ENCODE results near the gene GNPTAB. TPM values are rescaled to one million over a fixed set of nuclear protein-coding genes. Genes with fewer than 3 reads are reported as not detected.

GNPTAB gene
- total RNA-seq, 1 donor from 2014 or later = 43.7 TPM

DNA sequence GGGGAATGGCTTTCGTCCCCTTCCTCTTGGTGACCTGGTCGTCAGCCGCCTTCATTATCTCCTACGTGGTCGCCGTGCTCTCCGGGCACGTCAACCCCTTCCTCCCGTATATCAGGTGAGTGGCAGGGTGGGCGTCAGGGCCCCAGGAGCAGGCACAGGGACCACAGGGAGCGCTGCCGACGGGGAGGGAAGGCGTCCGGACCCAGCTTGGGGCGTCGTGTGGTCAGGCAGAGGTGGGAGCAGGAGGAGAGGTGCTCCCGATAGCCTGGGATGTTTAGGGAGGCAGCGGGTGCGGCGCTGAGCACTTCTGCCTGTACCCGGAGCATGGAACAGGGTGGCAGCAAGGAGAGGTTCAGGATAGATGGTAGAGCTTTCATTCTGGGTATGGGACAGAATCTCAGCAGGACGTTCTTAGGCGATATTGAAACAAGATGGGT is 47.1 kb upstream of the GNPTAB start:
- no peak for FAIRE-seq

DNA sequence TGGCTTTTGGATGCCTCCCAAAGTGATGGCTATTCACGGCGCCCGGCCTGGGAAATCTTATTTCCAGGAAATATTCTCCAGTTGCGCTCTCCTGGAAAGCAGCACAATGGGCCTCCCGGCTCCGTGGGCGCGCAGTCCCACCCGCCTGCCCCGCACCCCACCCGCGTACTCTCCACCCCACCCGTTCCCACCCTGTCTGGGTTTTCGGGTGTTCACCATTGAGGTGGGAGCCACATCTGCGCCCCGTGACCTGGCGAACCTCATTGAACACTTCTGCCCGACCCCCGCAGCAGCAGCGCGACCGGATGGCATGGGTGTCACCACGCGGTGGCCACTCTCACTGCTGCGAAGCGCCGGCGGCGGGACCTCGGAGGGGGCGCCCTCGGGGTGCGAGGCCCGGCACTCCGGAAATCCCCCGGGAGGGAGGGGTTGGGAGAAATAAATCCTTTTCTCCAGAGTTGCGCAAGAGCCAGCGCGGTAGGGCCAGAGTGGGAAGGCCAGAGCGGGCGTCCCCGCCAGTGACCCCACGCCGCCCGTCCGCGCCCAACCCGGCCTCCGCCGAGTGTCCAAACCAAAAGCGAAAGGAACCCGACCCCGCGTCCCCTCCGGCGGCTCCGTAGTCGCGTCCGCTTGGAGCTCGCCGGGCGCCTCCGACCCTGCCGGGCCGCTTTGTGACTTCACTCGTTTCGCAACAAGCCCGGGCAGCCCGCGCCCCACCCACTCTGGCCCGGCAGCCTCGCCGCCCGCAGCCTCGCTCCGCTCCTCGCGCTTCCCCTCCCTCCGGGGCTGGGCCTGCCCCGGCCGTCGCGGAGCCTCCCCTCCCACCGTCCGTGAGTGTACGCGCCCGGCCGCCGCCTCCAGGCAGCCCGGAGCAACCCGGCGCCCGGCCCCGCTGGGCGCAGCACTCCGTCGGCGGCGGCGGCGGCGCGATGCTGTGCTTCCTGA is 46.4 kb upstream of the GNPTAB start, which contains the start of gene DRAM1:
Gene DRAM1 (plus strand): TSS at position 720 of the 945 bp plus-strand sequence. CDS start 210 bp downstream, at position 930.
- H3K9ac ChIP-seq (ENCODE audit: low read length) = peak within 1 kb of the TSS; percentile 91
- no peaks in the 10 kb centered on the region for H4K20me1 ChIP-seq (ENCODE audit: insufficient read depth, low read length)
- peak; percentile 78 for DNase-seq (ENCODE audit: low read depth)
- Mint-ChIP-seq H3K4me3 (ENCODE audit: unreplicated experiment) (peak within 1 kb of the TSS; percentile 90), H3K27ac (ENCODE audit: unreplicated experiment) (peak within 1 kb of the TSS; percentile 80), H3K9me3 (ENCODE audit: unreplicated experiment) (no peaks in the 10 kb centered on the region), H3K4me1 (ENCODE audit: low read depth, unreplicated experiment) (no peaks in the 10 kb centered on the region), H3K36me3 (ENCODE audit: low read depth, unreplicated experiment) (peaks cover 5% of the 10 kb centered on the region), H3K27me3 (ENCODE audit: low read depth, unreplicated experiment) (no peaks in the 10 kb centered on the region)
- peak within 1 kb of the TSS; percentile 71 for H3K4me3 ChIP-seq (ENCODE audit: insufficient read depth, low read depth, low read length)
- H3K79me2 ChIP-seq (ENCODE audit: insufficient read depth, low read length) = peaks cover 21% of the 10 kb centered on the region
- H3K36me3 ChIP-seq (ENCODE audit: insufficient read depth, low read length) = no peaks in the 10 kb centered on the region
- peak within 1 kb of the TSS; percentile 97 for H2AFZ ChIP-seq (ENCODE audit: low read depth, low read length)
- H3K4me1 ChIP-seq (ENCODE audit: insufficient read depth, low read length) = peaks cover 5% of the 10 kb centered on the region
- FAIRE-seq = no peak
- TF ChIP-seq, protein P1, sequence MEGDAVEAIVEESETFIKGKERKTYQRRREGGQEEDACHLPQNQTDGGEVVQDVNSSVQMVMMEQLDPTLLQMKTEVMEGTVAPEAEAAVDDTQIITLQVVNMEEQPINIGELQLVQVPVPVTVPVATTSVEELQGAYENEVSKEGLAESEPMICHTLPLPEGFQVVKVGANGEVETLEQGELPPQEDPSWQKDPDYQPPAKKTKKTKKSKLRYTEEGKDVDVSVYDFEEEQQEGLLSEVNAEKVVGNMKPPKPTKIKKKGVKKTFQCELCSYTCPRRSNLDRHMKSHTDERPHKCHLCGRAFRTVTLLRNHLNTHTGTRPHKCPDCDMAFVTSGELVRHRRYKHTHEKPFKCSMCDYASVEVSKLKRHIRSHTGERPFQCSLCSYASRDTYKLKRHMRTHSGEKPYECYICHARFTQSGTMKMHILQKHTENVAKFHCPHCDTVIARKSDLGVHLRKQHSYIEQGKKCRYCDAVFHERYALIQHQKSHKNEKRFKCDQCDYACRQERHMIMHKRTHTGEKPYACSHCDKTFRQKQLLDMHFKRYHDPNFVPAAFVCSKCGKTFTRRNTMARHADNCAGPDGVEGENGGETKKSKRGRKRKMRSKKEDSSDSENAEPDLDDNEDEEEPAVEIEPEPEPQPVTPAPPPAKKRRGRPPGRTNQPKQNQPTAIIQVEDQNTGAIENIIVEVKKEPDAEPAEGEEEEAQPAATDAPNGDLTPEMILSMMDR (IDR thresholded peaks at IDR 0.05; ENCODE audit: insufficient read depth, low read depth, low read length) = no peak
- no peak for TF ChIP-seq EZH2 (IDR thresholded peaks at IDR 0.05; ENCODE audit: insufficient read depth, low read length)
- H3K27ac ChIP-seq (ENCODE audit: low read depth, low read length) = peak within 1 kb of the TSS; percentile 88
- no peaks in the 10 kb centered on the region for H3K9me3 ChIP-seq (ENCODE audit: insufficient read depth, low read depth, low read length)
- peak within 1 kb of the TSS; percentile 91 for H3K4me2 ChIP-seq (ENCODE audit: low read length)
- H3K27me3 ChIP-seq (ENCODE audit: insufficient read depth, low read length) = no peaks in the 10 kb centered on the region

More for the DNA sequence above, 47.1 kb upstream of the GNPTAB start:
- peak overlapping the region; percentile 91 for H3K9ac ChIP-seq (ENCODE audit: low read length)
- no peaks in the 10 kb centered on the region for H3K27me3 ChIP-seq (ENCODE audit: insufficient read depth, low read length)
- H3K27ac ChIP-seq (ENCODE audit: low read depth, low read length) = peak overlapping the region; percentile 88
- peaks cover 21% of the 10 kb centered on the region for H3K79me2 ChIP-seq (ENCODE audit: insufficient read depth, low read length)
- Mint-ChIP-seq H3K4me1 (ENCODE audit: low read depth, unreplicated experiment) (no peaks in the 10 kb centered on the region), H3K36me3 (ENCODE audit: low read depth, unreplicated experiment) (peaks cover 5% of the 10 kb centered on the region), H3K4me3 (ENCODE audit: unreplicated experiment) (peak overlapping the region; percentile 90), H3K9me3 (ENCODE audit: unreplicated experiment) (no peaks in the 10 kb centered on the region), H3K27me3 (ENCODE audit: low read depth, unreplicated experiment) (no peaks in the 10 kb centered on the region), H3K27ac (ENCODE audit: unreplicated experiment) (peak overlapping the region; percentile 64)
- H2AFZ ChIP-seq (ENCODE audit: low read depth, low read length) = peak overlapping the region; percentile 97
- H3K4me3 ChIP-seq (ENCODE audit: insufficient read depth, low read depth, low read length) = peak overlapping the region; percentile 71
- no peaks in the 10 kb centered on the region for H4K20me1 ChIP-seq (ENCODE audit: insufficient read depth, low read length)
- no peak for TF ChIP-seq EZH2 (IDR thresholded peaks at IDR 0.05; ENCODE audit: insufficient read depth, low read length)
- TF ChIP-seq, protein P1 (IDR thresholded peaks at IDR 0.05; ENCODE audit: insufficient read depth, low read depth, low read length) = no peak
- H3K36me3 ChIP-seq (ENCODE audit: insufficient read depth, low read length) = no peaks in the 10 kb centered on the region
- peaks cover 5% of the 10 kb centered on the region for H3K4me1 ChIP-seq (ENCODE audit: insufficient read depth, low read length)
- H3K4me2 ChIP-seq (ENCODE audit: low read length) = peak overlapping the region; percentile 91
- H3K9me3 ChIP-seq (ENCODE audit: insufficient read depth, low read depth, low read length) = no peaks in the 10 kb centered on the region
- no peak for DNase-seq (ENCODE audit: low read depth)

All from astrocyte (in vitro differentiated cells and primary cell).